ENCODE results near the gene CKS1B. TPM values are rescaled to one million over a fixed set of nuclear protein-coding genes. Genes with fewer than 3 reads are reported as not detected.
A peak's percentile ranks its signal among the peaks of the same experiment; 100 is the strongest.

CKS1B gene
- total and polyA plus RNA-seq, 9 of the 15 experiments (the other 6 are each of a cell fraction or from before 2014, with no cell fraction given) = 215 to 1,103 (median 460) TPM

GRCh38 chr1:155000726-155001424, 26.4 kb downstream of the CKS1B start (continued):
- TF ChIP-seq HMGN3 (IDR thresholded peaks at IDR 0.05; ENCODE audit: borderline replicate concordance, extremely low read depth, insufficient read length, low read depth, low read length) = peak; percentile 97
- no peak; the same call in 1 of the 2 replicates for TF ChIP-seq KAT7 (CRISPR knock-in tag; IDR thresholded peaks at IDR 0.05; ENCODE audit: borderline replicate concordance)
- no peak for TF ChIP-seq ZFP1 (CRISPR knock-in tag; IDR thresholded peaks at IDR 0.05)
- TF ChIP-seq ZBTB9 (CRISPR knock-in tag; IDR thresholded peaks at IDR 0.05) = peak; percentile 58; the same call in 1 of the 2 replicates
- TF ChIP-seq MAFF (IDR thresholded peaks at IDR 0.05; ENCODE audit: low read length) = peak; percentile 16; the same call in 1 of the 2 replicates
- peak; percentile 32 for TF ChIP-seq ZNF146 (CRISPR knock-in tag; IDR thresholded peaks at IDR 0.05; ENCODE audit: unreplicated experiment)
- TF ChIP-seq RBFOX2 (IDR thresholded peaks at IDR 0.05; ENCODE audit: low read depth, low read length) = peak; percentile 90
- no peak for TF ChIP-seq ZNF551 (CRISPR knock-in tag; IDR thresholded peaks at IDR 0.05)
- peak; percentile 71 for TF ChIP-seq ZNF444 (CRISPR knock-in tag; IDR thresholded peaks at IDR 0.05)
- TF ChIP-seq BRD9 (IDR thresholded peaks at IDR 0.05; ENCODE audit: low read depth, partially characterized antibody) = peak; percentile 98
- peak; percentile 98 for TF ChIP-seq HDAC3 (IDR thresholded peaks at IDR 0.05; ENCODE audit: borderline replicate concordance, partially characterized antibody)
- TF ChIP-seq CTBP1 (IDR thresholded peaks at IDR 0.05; ENCODE audit: borderline replicate concordance) = peak; percentile 90
- TF ChIP-seq TARDBP (IDR thresholded peaks at IDR 0.05) = peak; percentile 88
- TF ChIP-seq, protein P1, sequence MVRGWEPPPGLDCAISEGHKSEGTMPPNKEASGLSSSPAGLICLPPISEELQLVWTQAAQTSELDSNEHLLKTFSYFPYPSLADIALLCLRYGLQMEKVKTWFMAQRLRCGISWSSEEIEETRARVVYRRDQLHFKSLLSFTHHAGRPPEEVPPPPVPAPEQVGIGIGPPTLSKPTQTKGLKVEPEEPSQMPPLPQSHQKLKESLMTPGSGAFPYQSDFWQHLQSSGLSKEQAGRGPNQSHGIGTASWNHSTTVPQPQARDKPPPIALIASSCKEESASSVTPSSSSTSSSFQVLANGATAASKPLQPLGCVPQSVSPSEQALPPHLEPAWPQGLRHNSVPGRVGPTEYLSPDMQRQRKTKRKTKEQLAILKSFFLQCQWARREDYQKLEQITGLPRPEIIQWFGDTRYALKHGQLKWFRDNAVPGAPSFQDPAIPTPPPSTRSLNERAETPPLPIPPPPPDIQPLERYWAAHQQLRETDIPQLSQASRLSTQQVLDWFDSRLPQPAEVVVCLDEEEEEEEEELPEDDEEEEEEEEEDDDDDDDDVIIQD (CRISPR knock-in tag; IDR thresholded peaks at IDR 0.05) = 0 out of 2 replicates have a peak, but pooled peaks have one; percentile 18
- TF ChIP-seq, protein P2, sequence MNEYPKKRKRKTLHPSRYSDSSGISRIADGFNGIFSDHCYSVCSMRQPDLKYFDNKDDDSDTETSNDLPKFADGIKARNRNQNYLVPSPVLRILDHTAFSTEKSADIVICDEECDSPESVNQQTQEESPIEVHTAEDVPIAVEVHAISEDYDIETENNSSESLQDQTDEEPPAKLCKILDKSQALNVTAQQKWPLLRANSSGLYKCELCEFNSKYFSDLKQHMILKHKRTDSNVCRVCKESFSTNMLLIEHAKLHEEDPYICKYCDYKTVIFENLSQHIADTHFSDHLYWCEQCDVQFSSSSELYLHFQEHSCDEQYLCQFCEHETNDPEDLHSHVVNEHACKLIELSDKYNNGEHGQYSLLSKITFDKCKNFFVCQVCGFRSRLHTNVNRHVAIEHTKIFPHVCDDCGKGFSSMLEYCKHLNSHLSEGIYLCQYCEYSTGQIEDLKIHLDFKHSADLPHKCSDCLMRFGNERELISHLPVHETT (CRISPR knock-in tag; conservative IDR thresholded peaks at IDR 0.05 in 1 of 2, IDR thresholded peaks at IDR 0.05 in 1 of 2) = peak in 1 of 2 experiments; percentile 76; a peak in 2 of 4 replicates
- TF ChIP-seq BRCA1 (IDR thresholded peaks at IDR 0.05) = no peak
- TF ChIP-seq BRCA1 (CRISPR knock-in tag; IDR thresholded peaks at IDR 0.05) = no peak
- peak; percentile 73 for TF ChIP-seq TBP (optimal IDR thresholded peaks at IDR 0.05; ENCODE audit: low read depth, low read length)
